K562 (cell line): ENCODE data around the gene AGT. TPM values are rescaled to one million over a fixed set of nuclear protein-coding genes. Genes with fewer than 3 reads are reported as not detected.

Experiments used
- ATAC-seq: fragments of 200-7000 bp; cut with Tn5 transposase; 3 replicates; pipeline ENCODE4 v1.9.1; 2020; ENCODE audit warnings: moderate library complexity
- BruUV-seq: library from RNA; stranded (reverse); fragments of 400-500 nt; replicated peaks from 2 replicates; lab custom pipeline; 2021; lab: Mats Ljungman, UMichigan
- CTCF ChIA-PET: fragments of 300-600 bp; formaldehyde crosslinking; extraction: SDS; loops from one replicate; lab custom pipeline; 2021; ENCODE audit warnings: low intra/inter-chr PET ratio; lab: Yijun Ruan, JAX
- POLR2A ChIA-PET: fragments of 300-600, 350-650 bp; sonication (Branson Sonifier 250); formaldehyde crosslinking; extraction: SDS; loops from one replicate; lab custom pipeline; 2021; ENCODE audit warnings: antibody characterized with exemption, inconsistent platforms; lab: Yijun Ruan, JAX
- DNase-seq, 4 experiments: peaks; one replicate each; pipeline versions ENCODE4 v3.0.0 to v3.0.0-alpha.2; 2011 to 2018; ENCODE audit warnings: low spot score in 3 of 4, mixed read lengths in 3 of 4; ENCODE audit errors: extremely low read depth in 1 of 4
- FAIRE-seq: peaks from 2 replicates; lab custom pipeline; 2011; peaks lifted over from hg19 to GRCh38; lab: Jason Lieb, UNC
- H2AFZ ChIP-seq: 2 replicates; pipeline ENCODE4 v1.6.0; 2011; ENCODE audit warnings: low read depth, low read length, control low read depth, inconsistent platforms
- H3K27ac ChIP-seq: fragments of 200-600 bp; 3 replicates; pipeline ENCODE4 v1.8.0; 2011; ENCODE audit warnings: low read depth, mild to moderate bottlenecking, control low read depth, inconsistent platforms, low read length, moderate library complexity, mixed read lengths; ENCODE audit errors: extremely low read depth
- H3K27me3 ChIP-seq, 2 experiments: fragments of 300-600 bp in 1 of 2; 2 replicates in 1 of 2; 3 replicates in 1 of 2; pipeline versions ENCODE4 v1.6.0 to v1.8.0; 2011; ENCODE audit warnings: inconsistent platforms in 2 of 2, low read length in 2 of 2, mild to moderate bottlenecking in 1 of 2, mixed read lengths in 1 of 2, moderate library complexity in 1 of 2; ENCODE audit not compliant: control insufficient read depth in 2 of 2, insufficient read depth in 2 of 2
- H3K36me3 ChIP-seq: fragments of 300-600 bp; 3 replicates; pipeline ENCODE4 v1.8.0; 2011; ENCODE audit warnings: mild to moderate bottlenecking, low read length, inconsistent platforms; ENCODE audit not compliant: control insufficient read depth, insufficient read depth
- H3K4me1 ChIP-seq, 2 experiments: fragments of 200-600 bp in 1 of 2; replicated peaks in 1 of 2; 2 replicates in 1 of 2; 3 replicates in 1 of 2; pipeline versions ENCODE4 v1.5.1 to v1.8.0; 2011; ENCODE audit warnings: inconsistent platforms in 2 of 2, low read length in 2 of 2, mild to moderate bottlenecking in 1 of 2, mixed read lengths in 1 of 2, moderate library complexity in 1 of 2; ENCODE audit not compliant: control insufficient read depth in 2 of 2, insufficient read depth in 2 of 2
- H3K4me2 ChIP-seq: 2 replicates; pipeline ENCODE4 v1.6.1; 2011; ENCODE audit warnings: low read length, control low read depth, inconsistent platforms, mixed read lengths; ENCODE audit not compliant: insufficient read depth
- H3K4me3 ChIP-seq: fragments of 200-600 bp; sonication (generic), shearing (Covaris generic); 2 replicates; pipeline ENCODE4 v1.5.1; 2016; ENCODE audit warnings: control low read depth, inconsistent platforms
- H3K79me2 ChIP-seq: fragments of 200-600 bp; 3 replicates; pipeline ENCODE4 v1.8.0; 2011; ENCODE audit warnings: low read length, inconsistent platforms; ENCODE audit not compliant: control insufficient read depth, insufficient read depth
- H3K9ac ChIP-seq, 2 experiments: 2 replicates each; pipeline versions ENCODE4 v1.6.0 to v1.6.1; 2011; ENCODE audit warnings: low read depth in 2 of 2, low read length in 2 of 2, control low read depth in 1 of 2, inconsistent platforms in 1 of 2, mild to moderate bottlenecking in 1 of 2, mixed read lengths in 1 of 2; ENCODE audit not compliant: insufficient read depth in 1 of 2
- H3K9me1 ChIP-seq: one replicate; pipeline ENCODE4 v1.6.0; 2011; ENCODE audit warnings: inconsistent platforms, mild to moderate bottlenecking, low read length, moderate library complexity; ENCODE audit not compliant: control insufficient read depth, insufficient read depth
- H3K9me3 ChIP-seq: replicated peaks from 2 replicates; pipeline ENCODE4 v1.5.1; 2011; ENCODE audit warnings: low read depth, low read length, inconsistent platforms; ENCODE audit not compliant: control insufficient read depth, insufficient read depth
- H4K20me1 ChIP-seq: replicated peaks from 2 replicates; pipeline ENCODE4 v1.6.1; 2011; ENCODE audit warnings: low read length, inconsistent platforms, mixed read lengths; ENCODE audit not compliant: control insufficient read depth, insufficient read depth
- ELF2 ChIP-seq: fragments of 250-450 bp; sonication (Bioruptor Pico); IDR thresholded peaks from 2 replicates; pipeline ENCODE4 v1.5.0; 2021; ENCODE audit warnings: mild to moderate bottlenecking
- FOXA1 ChIP-seq: fragments of 450-650 bp; IDR thresholded peaks from 2 replicates; pipeline ENCODE4 v1.6.1; 2016; ENCODE audit warnings: mild to moderate bottlenecking, borderline replicate concordance
- HEY1 ChIP-seq: fragments of 250-450 bp; sonication (Bioruptor Pico); IDR thresholded peaks from 2 replicates; pipeline ENCODE4 v1.5.0; 2020; ENCODE audit warnings: mild to moderate bottlenecking, moderate library complexity, borderline replicate concordance
- ID3 ChIP-seq, 2 experiments: fragments of 250-450 bp in 1 of 2; fragments of 450-650 bp in 1 of 2; sonication (Bioruptor Pico) in 1 of 2; IDR thresholded peaks; 2 replicates each; pipeline versions ENCODE4 v1.6.1 to v1.8.0; 2016 to 2021; ENCODE audit warnings: mild to moderate bottlenecking in 2 of 2, moderate library complexity in 2 of 2, missing compliant biosample characterization in 1 of 2, missing genetic modification characterization in 1 of 2
- KAT7 ChIP-seq: sonication (generic); formaldehyde crosslinking; IDR thresholded peaks from 2 replicates; pipeline ENCODE4 v1.8.0; 2022; ENCODE audit warnings: missing genetic modification reagents, mild to moderate bottlenecking, borderline replicate concordance
- KLF1 ChIP-seq: fragments of 450-650 bp; IDR thresholded peaks from 2 replicates; pipeline ENCODE4 v1.6.1; 2016; ENCODE audit warnings: missing genetic modification characterization, missing compliant biosample characterization
- MTA1 ChIP-seq: fragments of 450-650 bp; IDR thresholded peaks from 2 replicates; pipeline ENCODE4 v1.6.1; 2017; ENCODE audit warnings: borderline replicate concordance
- POLR2AphosphoS2 ChIP-seq: IDR thresholded peaks from 2 replicates; pipeline ENCODE4 v1.6.1; 2012; ENCODE audit warnings: low read length, improper control_type of control experiment
- SRSF1 ChIP-seq: fragments of 200-400 bp; formaldehyde crosslinking; IDR thresholded peaks from 2 replicates; pipeline ENCODE4 v1.6.1; 2017; ENCODE audit warnings: mild to moderate bottlenecking, low read depth, low read length, moderate library complexity
- STAG1 ChIP-seq: sonication (generic); formaldehyde crosslinking; IDR thresholded peaks from 2 replicates; pipeline ENCODE4 v1.5.0; 2020; ENCODE audit warnings: missing genetic modification reagents, borderline replicate concordance
- TAF1 ChIP-seq: IDR thresholded peaks from 2 replicates; pipeline ENCODE4 v1.6.1; 2011; ENCODE audit warnings: mild to moderate bottlenecking, low read length, moderate library complexity; ENCODE audit not compliant: insufficient read depth, control insufficient read depth, severe bottlenecking; ENCODE audit errors: extremely low read depth
- TEAD2 ChIP-seq: fragments of 450-650 bp; IDR thresholded peaks from 2 replicates; pipeline ENCODE4 v1.6.1; 2016; ENCODE audit warnings: missing genetic modification characterization, control low read depth, missing compliant biosample characterization
- ZFP30 ChIP-seq: fragments of 250-450 bp; sonication (Bioruptor Pico); IDR thresholded peaks from 2 replicates; pipeline ENCODE4 v1.8.0; 2022; ENCODE audit warnings: moderate library complexity, mild to moderate bottlenecking, inconsistent platforms, borderline replicate concordance
- WGBS: fragments of 100-300 bp; shearing (Covaris generic); methylation state at CpG from one replicate; pipeline ENCODE4 v1.1.6; 2016; ENCODE audit warnings: low coverage, mixed read lengths; ENCODE audit not compliant: insufficient coverage; ENCODE audit errors: missing lambda C conversion rate; 5-methylcytosine and 5-hydroxymethylcytosine counted together
- in situ Hi-C: fragments of 300-500 bp; cut with MboI; formaldehyde crosslinking; loops from 4 replicates; pipeline ENCODE4 v1.15.0; 2018; ENCODE audit warnings: inconsistent platforms, mixed read lengths
- intact Hi-C: fragments of 100-400 bp; cut with micrococcal nuclease; formaldehyde crosslinking; loops from 2 replicates; pipeline ENCODE4 v1.14.2; 2022
- polyA plus RNA-seq, 8 experiments: library from polyadenylated mRNA; depleted of rRNA in 4 of 8; stranded (reverse) in 5 of 8; unstranded in 3 of 8; fragments of >200 nt; fragmentation: Nextera tagmentation in 2 of 8; fragmentation: Illumina TruSeq in 1 of 8; extraction: Ambion mirVana in 2 of 8; extraction: Trizol in 1 of 8; gene quantifications; 2 replicates each; pipeline versions ENCODE4 v1.2.1 to v1.2.3, GENCODE V29; 2011 to 2014; ENCODE audit warnings: inconsistent platforms in 1 of 8, missing spikeins in 1 of 8
- total RNA-seq, 7 experiments: library from RNA; depleted of rRNA in 6 of 7; stranded (reverse); fragments of >200 nt in 6 of 7; fragmentation: Illumina TruSeq in 2 of 7; extraction: Trizol in 2 of 7; gene quantifications; 2 replicates each; pipeline versions ENCODE4 v1.2.1 to v1.2.3, GENCODE V29; 2011 to 2021; ENCODE audit warnings: low replicate concordance in 1 of 7
- TF ChIP-seq, protein P1 (sequence below), 2 experiments: fragments of 450-650 bp in 1 of 2; sonication (generic) in 1 of 2; formaldehyde crosslinking in 1 of 2; IDR thresholded peaks; 2 replicates each; pipeline versions ENCODE4 v1.7.1 to v1.9.0; 2016 to 2022; ENCODE audit warnings: inconsistent platforms in 1 of 2, mild to moderate bottlenecking in 1 of 2, missing genetic modification reagents in 1 of 2

AGT gene
- total and polyA plus RNA-seq, 9 of the 15 experiments (the other 6 are each of a cell fraction or from before 2014, with no cell fraction given): 0.40 TPM; not detected in 8

DNA sequence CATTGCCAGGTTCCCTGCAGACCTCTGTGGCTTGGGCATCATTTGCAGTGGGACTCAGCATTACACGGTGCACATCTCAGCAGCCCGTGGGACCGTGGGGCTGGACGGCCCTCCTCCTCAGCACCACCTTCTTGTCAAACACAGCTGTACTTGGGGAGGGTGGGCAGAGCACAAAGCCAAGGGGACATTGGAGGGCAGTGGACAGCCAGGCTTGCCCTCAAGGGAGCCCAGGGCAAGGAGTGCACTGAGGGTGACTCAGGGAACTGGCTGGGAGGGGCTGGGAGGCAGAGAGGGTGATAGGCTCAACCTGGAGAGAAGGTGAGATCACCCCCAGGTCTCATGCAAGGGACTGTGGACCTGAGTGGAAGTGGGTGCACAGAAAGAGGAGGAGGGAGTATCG lies 36.7 kb upstream of the AGT start:
- intact Hi-C loops: no loop called here
- no peak for ATAC-seq

More for the DNA sequence above, 36.7 kb upstream of the AGT start:
- Histone ChIP-seq H3K4me2 (no peak overlapping the region), H3K27ac (no peak overlapping the region), H3K4me1 (peaks cover 0 to 6% of the 10 kb centered on the region in 2 experiments; a peak in 1 of 5 replicates), H3K27me3 (peaks cover 39 to 59% of the 10 kb centered on the region in 2 experiments), H3K9me1 (no peaks in the 10 kb centered on the region), H3K9me3 (no peaks in the 10 kb centered on the region), H3K36me3 (no peaks in the 10 kb centered on the region), H3K79me2 (no peaks in the 10 kb centered on the region), H4K20me1 (no peaks in the 10 kb centered on the region), H3K9ac (no peak overlapping the region), H3K4me3 (no peak overlapping the region), H2AFZ (no peak overlapping the region)
- DNase-seq (no peak), FAIRE-seq (no peak)
- BruUV-seq: no TSS peak
- POLR2A ChIA-PET: no interaction called here
- in situ Hi-C loops: no loop called here
- WGBS: 1% methylated on average over 5 of the region's 5 CpGs
- CTCF ChIA-PET: no interaction called here
- TF ChIP-seq SRSF1 (no peak), TEAD2 (no peak), KAT7 (CRISPR knock-in tag) (no peak), ZFP30 (CRISPR knock-in tag) (no peak), KLF1 (tag) (no peak), ID3 (CRISPR knock-in tag; IDR thresholded peaks at IDR 0.05) (no peak), ID3 (tag; IDR thresholded peaks at IDR 0.05) (no peak), MTA1 (no peak), HEY1 (CRISPR knock-in tag) (no peak), POLR2AphosphoS2 (no peak), TAF1 (no peak), FOXA1 (no peak), STAG1 (no peak), ELF2 (CRISPR knock-in tag) (no peak)
- TF ChIP-seq, protein P1, sequence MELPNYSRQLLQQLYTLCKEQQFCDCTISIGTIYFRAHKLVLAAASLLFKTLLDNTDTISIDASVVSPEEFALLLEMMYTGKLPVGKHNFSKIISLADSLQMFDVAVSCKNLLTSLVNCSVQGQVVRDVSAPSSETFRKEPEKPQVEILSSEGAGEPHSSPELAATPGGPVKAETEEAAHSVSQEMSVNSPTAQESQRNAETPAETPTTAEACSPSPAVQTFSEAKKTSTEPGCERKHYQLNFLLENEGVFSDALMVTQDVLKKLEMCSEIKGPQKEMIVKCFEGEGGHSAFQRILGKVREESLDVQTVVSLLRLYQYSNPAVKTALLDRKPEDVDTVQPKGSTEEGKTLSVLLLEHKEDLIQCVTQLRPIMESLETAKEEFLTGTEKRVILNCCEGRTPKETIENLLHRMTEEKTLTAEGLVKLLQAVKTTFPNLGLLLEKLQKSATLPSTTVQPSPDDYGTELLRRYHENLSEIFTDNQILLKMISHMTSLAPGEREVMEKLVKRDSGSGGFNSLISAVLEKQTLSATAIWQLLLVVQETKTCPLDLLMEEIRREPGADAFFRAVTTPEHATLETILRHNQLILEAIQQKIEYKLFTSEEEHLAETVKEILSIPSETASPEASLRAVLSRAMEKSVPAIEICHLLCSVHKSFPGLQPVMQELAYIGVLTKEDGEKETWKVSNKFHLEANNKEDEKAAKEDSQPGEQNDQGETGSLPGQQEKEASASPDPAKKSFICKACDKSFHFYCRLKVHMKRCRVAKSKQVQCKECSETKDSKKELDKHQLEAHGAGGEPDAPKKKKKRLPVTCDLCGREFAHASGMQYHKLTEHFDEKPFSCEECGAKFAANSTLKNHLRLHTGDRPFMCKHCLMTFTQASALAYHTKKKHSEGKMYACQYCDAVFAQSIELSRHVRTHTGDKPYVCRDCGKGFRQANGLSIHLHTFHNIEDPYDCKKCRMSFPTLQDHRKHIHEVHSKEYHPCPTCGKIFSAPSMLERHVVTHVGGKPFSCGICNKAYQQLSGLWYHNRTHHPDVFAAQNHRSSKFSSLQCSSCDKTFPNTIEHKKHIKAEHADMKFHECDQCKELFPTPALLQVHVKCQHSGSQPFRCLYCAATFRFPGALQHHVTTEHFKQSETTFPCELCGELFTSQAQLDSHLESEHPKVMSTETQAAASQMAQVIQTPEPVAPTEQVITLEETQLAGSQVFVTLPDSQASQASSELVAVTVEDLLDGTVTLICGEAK (IDR thresholded peaks at IDR 0.05): no peak
- TF ChIP-seq, protein P1 (CRISPR knock-in tag; IDR thresholded peaks at IDR 0.05): no peak
